ENCODE results near the gene NPTN.
A peak's percentile ranks its signal among the peaks of the same experiment; 100 is the strongest.
"Not testable (repeated sequence)": the region's sequence is repeated elsewhere in the genome, so short reads cannot be mapped to it uniquely, and the experiment has no call there.

Gene NPTN
- total RNA-seq, result 18.4 to 26.7 reads per million in 2 donors

DNA sequence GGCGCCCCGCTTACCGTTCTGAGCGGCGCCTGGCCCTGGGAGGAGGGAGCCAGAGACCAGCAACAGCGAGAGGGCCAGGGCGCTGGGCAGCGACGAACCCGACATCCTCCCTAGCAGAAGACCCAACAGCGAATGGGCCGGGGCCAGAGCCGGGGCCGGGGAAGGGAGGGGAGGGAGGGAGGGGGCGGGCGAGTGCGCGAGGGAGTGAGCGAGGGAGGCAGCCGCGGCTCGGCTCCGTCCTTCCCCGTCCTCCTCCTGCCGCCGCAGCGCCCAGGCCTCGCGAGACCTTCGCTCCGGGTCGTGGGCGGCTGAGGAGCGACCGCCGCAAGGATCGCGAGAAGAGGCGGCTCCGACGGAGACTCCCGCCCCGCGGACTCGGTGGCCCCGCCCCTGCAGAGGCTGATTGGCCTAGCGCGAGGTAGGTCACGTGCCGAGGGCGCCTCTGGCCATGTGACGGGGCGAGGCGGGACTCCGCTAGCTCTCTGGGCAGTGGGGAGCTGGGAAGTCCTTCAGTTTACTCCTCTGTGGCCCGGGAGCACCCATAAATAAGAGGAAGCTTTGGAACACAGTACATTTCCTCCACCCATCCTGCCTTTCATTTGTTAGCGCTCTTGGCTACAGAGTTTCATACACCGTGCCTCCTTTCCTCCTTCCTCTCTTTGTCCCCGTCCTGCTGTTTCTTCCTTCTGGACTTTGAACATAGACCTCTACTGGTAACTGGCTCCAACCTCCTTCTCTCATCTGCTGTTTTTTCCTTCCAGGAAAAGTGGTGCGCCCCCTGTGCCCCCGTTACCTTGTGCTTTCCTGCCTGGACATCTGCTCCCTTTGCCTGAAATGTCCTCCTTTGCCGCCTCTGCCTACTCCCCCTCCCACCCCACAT is at the start of gene NPTN:
TSS of gene NPTN (minus strand) at position 279 of the 880 bp plus-strand sequence. CDS start at position 105, 174 bp downstream.
- DNase-seq, result peak; percentile 96 to 99 (median 98)

DNA sequence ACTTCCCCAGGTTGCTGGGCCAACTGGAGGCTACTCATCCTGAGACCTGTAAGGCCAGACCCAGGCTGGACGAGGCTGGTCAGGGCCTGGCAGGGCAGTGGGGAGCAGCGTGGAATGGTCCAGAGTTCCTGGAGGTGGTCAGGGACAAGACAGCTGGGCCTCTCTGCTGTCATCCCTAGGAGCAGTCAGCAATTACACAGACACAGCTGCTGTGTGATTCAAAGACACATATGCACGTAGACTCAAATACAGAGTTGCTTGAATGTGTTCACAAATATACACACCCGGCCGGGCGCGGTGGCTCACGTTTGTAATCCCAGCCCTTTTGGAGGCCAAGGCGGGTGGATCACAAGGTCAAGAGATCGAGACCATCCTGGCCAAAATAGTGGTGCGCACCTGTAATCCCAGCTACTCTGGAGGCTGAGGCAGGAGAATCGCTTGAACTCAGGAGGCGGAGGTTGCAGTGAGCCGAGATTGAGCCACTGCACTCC is 49.5 kb upstream of the NPTN start:
- DNase-seq, result no peak

GRCh38 chr15:73681856-73682599 is 48.8 kb upstream of the NPTN start:
- no peak for DNase-seq

DNA sequence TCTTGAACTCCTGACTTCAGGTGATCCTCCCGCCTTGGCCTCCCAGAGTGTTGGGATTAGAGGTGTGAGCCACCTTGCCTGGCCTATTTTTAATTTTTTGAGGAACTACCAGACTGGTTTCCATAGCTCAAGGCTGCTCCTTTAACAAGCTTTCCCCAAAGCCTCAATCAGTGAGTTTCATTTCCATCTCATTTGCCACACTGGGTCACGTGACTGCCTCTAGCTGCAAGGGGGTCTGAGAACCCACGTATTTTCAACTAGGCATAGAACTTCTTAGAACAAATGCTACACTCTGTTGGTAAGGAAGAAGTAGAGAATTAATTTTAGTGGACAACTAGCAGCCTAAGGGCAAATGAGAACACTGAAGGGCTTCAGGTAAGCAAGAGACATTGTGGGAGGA is 47.9 kb upstream of the NPTN start:
- DNase-seq, result no peak

- no peak for DNase-seq
Measured at GRCh38 chr15:73680549-73680948, 47.4 kb upstream of the NPTN start.

DNA sequence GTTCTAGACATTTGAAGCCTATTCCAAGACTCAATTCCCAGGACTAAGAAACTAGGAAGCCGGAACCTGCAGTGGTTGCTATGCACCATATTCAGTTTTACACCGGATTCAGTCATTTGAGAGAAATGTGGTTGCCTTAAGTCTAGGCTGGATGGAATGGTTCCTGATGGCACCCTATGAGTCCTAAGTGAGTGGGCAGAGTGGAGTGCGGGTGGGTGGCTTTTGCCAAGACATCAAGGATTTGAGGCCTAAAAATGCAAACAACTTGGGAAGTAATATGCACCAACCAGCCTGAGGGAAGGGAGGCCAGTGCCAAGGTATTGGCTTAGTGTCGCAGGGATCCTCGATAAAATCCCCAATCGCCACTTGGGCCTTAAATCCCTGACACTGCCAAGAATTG is 46.8 kb upstream of the NPTN start:
- no peak for DNase-seq

DNA sequence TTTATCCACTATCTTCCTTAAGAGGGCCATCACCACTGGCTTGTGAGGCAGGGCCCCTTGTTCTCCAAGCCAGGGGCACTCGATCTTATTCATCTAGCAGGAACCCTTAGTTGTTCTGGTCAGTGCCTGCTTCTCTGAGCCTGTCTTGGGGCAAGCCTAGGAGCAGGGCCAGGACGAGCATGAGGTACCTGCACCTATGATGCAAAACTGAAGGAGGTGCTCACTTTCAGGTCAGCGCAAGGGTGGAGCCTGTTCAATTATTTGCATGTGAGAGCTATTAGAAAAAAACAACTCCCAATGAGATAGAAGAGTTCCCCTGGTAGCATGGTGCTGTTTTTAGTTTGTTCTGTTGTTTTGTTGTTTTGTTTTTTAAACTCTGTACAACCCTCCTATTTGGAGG is 46.0 kb upstream of the NPTN start:
- DNase-seq, result no peak

DNA sequence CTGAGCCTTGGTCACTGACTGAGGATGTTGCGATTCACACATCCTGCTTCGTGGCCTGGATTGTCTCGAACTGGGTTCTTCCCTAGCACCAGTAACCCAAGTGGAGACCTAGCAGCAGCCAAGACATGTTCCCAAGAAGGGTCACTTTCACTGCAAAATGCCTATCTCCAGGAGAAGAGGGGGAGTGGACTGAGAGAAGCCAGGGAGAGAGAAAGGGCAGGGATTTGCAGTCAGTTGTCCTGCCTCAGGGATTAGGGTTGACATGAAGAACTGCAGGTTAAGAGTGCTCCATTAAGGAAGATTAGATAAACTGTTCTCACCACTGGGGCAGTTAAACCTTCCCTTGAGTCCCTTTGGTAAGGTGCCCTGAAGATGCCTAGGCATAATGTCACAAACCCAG is 45.3 kb upstream of the NPTN start:
- DNase-seq, result no peak

DNA sequence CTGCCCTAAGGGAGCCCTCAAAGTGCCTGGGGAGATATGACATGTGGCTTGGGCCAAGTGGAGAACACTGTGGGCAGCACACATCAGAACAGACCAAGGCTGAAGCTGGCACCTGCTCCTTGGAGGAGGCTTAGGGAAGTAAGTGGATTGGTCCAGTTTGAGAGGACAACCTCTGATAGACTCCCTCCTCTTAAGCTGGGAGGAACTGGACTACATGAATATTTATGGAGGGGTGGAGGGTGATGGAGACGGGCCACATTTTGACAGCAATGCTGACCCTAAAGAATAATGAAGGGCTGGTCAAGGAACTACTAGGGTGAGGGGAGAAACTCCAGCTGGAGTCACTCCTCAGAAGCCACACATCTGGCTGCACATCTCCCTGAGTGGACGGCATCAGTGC is 44.5 kb upstream of the NPTN start:
- DNase-seq, result no peak

DNA sequence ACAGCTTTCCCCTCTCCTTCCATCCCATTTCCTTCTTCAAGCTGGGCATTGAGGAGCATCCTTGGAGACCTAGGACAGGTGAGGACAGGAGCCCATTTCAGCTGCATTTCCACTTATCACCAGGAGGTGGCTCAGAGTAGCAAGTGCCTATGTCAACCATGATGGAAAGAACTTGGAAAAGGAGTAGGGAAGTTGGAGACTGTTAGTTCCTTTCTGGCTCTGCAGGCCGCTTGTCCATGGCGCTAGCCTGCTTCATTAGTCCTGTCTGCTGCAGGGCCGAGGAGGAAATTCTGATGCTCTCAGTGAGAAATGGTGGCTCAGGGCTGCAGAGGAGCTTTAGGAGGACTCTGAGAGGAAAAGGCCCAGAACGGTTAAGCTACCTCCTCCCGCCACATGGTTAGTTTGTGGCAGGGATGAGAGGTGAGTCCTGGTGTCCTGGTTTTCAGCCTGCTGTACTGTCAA is 44.0 kb upstream of the NPTN start:
- peak in 4 of 5 experiments; percentile 18 to 41 (median 28) for DNase-seq

DNA sequence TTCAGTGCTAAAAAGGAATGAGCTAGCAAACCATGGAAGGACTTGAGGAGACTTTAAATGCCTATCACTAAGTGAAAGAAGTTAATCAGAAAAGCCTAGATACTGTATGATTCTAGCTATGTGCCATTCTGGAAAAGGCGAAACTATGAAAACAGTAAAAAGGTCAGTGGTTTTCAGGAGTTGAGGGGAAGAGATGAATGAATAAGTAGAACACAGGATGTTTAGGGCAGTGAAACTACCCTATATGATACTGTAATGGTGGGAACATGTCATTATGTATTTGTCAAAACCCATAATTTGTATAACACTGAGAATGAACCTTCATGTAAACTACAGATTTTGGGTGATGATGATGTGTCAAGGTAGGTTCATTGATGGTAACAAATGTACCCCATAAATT is 41.4 kb upstream of the NPTN start:
- DNase-seq, result no peak

GRCh38 chr15:73660455-73660854 is 27.3 kb upstream of the NPTN start:
- no peak for DNase-seq

- no peak for DNase-seq
Measured at GRCh38 chr15:73658645-73659044, 25.5 kb upstream of the NPTN start.

DNA sequence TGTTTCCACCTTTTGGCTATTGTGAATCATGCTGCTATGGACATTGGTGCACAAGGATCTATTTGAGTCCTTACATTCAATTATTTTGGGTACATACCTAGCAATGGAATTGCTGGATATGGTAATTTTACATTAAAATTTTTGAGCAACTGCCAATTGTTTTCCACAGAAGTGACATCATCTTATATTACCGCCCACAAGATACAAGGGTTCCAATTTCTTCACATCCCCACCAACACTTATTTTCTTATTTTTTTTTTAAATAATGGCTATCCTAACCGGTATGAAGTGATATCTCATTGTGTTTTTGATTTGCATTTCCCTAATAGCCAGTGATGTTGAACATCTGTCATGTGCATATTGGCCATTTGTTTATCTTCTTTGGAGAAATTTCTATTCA is 22.5 kb upstream of the NPTN start:
- no peak for DNase-seq

GRCh38 chr15:73654659-73655058 is 21.5 kb upstream of the NPTN start:
- DNase-seq, result no peak

GRCh38 chr15:73650416-73651126 is 17.4 kb upstream of the NPTN start:
- no peak for DNase-seq

DNA sequence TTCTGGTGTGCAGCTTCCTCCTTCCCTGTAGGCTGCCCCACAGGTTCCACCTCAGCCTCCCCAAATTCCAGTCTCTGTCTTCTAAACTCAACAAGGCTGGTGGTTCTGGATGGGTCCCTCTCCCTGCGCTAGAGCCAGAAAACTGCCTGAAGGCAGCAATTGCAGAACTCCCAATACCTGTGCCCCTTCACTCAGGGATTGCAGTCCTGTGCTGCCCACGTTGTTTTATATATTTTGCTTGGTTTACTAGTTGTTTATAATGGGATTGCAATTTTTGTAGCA is 14.8 kb upstream of the NPTN start:
- no peak for DNase-seq

DNA sequence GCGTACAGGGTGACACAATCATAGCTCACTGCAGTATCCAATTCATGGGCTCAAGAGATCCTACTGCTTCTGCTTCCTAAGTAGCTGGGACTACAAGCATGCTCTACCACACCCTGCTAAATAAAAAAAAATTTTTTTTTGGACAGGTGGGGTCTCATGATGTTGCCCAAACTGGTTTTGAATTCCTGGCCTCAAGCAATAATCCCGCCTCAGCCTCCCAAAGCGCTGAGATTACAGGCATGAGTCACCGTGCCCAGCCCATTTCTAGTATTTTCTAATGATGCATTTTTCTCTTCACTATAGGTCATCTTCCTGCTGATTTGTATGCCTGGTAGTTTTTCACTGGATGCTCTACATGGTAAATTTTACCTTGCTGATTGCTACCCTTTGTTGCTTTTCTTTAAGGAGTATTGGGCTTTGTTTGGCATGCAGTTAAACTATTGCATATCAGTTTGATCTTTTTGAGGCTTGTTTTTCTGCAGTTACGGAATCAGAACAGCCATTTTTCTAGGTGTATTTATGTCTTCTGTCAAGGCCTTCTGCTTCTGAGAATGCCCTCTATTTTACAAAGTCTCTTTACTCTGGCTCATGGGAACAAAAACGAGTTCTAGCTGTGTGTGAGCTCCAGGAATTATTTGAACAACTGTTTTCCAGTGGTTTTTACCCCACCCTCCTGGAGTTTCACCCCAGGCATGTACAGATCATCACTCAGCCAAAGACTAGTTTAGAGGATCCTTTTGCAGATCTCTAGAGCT is 14.2 kb upstream of the NPTN start:
- no peak for DNase-seq

- not testable (repeated sequence) for DNase-seq
Measured at GRCh38 chr15:73639464-73639863, 6.3 kb upstream of the NPTN start.

GRCh38 chr15:73637527-73637926 is 4.3 kb upstream of the NPTN start:
- no peak for DNase-seq

GRCh38 chr15:73633991-73634495 is 854 bp upstream of the NPTN start:
- DNase-seq, result no peak

DNA sequence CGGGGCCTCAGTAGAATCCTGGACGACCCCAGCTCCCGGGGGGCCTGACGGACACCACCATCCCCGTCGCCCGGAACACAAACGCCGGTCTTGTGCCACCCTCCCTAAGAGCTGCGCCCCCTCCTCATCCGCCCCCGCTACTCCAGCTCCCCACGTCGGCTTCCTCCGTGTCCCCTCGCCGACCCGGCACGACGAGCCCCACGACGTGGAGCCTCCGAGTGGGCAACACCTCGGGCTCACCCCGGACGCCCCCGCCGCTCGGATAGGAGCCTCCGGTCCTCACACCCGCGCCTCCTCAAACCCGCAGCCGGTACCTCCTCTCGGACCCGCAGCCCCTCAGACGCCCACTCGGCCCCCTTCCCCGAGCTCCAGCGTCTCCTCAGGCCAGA is 525 bp downstream of the NPTN start:
- peak in 2 of 5 experiments; percentile 5 to 35 for DNase-seq

Measured in T-helper 2 cell (primary cell).